Testis (tissue), 2 donors: Measurements from ENCODE around the gene ATL2.

ENCODE experiments used
- POLR2A ChIP-seq: fragments of 450-650 bp; IDR thresholded peaks from one replicate; pipeline ENCODE4 v1.6.1; 2017; ENCODE audit warnings: antibody characterized with exemption, mild to moderate bottlenecking, moderate library complexity
- TF ChIP-seq, protein P1 (sequence below), 3 experiments: fragments of 450-650 bp in 2 of 3; fragments of 200-600 bp in 1 of 3; sonication (generic) in 1 of 3; IDR thresholded peaks; one replicate each; pipeline ENCODE4 v1.5.1; 2016 to 2019; ENCODE audit warnings: antibody characterized with exemption in 3 of 3, mild to moderate bottlenecking in 2 of 3, moderate library complexity in 1 of 3

DNA sequence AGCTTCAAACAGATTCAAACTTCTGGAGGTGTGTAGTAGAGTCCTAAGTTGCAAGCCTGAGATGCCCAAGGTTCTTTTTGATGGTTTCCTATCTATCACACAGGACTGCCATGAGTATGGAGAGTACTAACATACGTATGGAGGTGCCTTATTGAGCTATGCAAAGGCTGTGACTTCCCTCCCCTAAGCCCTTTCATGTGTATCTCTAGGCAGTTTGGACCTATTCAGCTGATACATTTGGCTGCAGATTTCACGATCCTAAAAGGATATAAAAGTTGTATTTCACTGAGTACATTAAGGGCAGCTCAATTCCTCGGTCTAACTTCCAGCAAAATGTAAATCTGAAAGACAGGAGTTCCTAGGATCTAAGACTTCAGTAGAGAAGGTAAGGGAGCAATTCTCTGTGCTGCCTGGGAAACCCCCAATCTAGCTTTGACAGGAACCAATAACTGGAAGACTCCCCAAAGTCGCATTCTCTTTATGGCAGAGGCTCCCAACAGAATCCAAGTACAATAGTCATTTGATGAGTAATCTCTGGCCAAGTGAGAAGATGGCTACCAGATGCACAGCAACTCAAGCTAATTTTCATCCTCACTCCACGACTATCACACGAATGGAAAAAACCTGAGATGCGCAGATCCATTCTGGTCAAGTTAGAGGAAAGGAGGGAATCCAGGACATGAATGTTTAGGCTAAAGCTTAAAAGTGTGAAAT lies 83.8 kb downstream of the ATL2 start:
- TF ChIP-seq, protein P1, sequence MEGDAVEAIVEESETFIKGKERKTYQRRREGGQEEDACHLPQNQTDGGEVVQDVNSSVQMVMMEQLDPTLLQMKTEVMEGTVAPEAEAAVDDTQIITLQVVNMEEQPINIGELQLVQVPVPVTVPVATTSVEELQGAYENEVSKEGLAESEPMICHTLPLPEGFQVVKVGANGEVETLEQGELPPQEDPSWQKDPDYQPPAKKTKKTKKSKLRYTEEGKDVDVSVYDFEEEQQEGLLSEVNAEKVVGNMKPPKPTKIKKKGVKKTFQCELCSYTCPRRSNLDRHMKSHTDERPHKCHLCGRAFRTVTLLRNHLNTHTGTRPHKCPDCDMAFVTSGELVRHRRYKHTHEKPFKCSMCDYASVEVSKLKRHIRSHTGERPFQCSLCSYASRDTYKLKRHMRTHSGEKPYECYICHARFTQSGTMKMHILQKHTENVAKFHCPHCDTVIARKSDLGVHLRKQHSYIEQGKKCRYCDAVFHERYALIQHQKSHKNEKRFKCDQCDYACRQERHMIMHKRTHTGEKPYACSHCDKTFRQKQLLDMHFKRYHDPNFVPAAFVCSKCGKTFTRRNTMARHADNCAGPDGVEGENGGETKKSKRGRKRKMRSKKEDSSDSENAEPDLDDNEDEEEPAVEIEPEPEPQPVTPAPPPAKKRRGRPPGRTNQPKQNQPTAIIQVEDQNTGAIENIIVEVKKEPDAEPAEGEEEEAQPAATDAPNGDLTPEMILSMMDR (IDR thresholded peaks at IDR 0.05) = no peak
- no peak for TF ChIP-seq POLR2A
